T-helper 22 cell (primary cell): ENCODE measurements around the gene COX7B.
A peak's percentile ranks its signal among the peaks of the same experiment; 100 is the strongest.
"Not testable (repeated sequence)": the region's sequence is repeated elsewhere in the genome, so short reads cannot be mapped to it uniquely, and the experiment has no call there.

Experiments used
- DNase-seq: peaks from one replicate; pipeline ENCODE4 v3.0.0-alpha.2; 2020; ENCODE audit warnings: low read depth

Gene COX7B, protein sequence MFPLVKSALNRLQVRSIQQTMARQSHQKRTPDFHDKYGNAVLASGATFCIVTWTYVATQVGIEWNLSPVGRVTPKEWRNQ

DNA sequence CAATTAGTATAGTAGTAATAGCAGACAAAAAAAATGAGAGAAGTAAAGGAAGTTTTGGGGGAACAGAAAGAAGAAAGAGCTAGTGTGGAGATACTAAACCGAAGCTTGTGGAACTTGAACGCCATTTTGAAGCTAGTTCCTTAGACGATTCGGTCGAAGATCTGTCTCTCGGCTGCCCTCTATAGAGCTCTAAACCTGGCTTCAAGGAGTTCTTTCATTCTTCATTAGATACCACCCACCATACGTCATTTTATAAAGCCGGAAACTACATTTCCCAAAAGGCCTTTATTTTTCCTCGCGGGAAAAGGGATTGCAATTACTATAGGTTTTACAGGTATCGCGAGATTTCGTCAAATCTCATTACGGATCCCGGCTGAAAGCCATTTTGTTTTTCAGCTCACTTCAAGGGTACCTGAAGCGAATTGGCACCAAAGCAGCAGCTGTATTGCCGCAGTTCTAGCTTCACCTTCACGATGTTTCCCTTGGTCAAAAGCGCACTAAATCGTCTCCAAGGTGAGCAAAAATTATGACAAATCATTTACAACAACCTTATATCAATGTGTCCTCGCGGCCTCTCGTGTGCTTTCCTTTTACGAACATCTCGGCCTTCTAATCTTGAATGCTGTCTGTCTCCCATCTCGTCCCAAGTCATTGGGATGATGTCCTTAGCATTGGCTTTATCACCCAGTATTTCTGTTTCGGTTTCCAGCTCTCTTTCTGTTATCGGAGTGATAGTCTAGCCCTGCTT is at the start of gene COX7B:
COX7B (plus strand) TSS at position 388 of the 748 bp plus-strand sequence; CDS start at position 474, 86 bp downstream.
- DNase-seq, result peak; percentile 51

DNA sequence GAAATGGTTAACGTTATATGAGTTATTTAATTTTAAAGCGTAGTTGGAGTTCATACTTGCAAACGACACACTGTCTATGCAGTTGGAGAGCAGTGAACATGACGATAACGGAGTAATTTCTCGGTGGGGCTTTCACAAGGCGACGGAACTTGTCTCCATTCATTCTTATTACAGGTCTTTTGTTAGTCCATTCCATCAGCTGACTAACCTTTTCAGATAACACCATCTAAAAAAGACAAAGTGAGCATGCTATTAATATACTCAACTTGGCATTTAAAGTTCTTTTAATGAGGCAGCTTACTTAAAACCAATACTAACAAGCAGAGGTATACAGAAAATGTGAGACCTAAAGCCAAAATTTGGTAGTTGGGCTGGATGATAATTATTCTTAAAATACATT is 23.9 kb upstream of the COX7B start:
- no peak for DNase-seq

DNA sequence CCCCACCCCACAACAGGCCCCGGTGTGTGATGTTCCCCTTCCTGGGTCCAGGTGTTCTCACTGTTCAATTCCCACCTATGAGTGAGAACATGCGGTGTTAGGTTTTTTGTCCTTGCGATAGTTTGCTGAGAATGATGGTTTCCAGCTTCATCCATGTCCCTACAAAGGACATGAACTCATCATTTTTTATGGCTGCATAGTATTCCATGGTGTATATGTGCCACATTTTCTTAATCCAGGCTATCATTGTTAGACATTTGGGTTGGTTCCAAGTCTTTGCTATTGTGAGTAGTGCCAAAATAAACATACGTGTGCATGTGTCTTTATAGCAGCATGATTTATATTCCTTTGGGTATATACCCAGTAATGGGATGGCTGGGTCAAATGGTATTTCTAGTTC is 17.9 kb upstream of the COX7B start:
- not testable (repeated sequence) for DNase-seq

DNA sequence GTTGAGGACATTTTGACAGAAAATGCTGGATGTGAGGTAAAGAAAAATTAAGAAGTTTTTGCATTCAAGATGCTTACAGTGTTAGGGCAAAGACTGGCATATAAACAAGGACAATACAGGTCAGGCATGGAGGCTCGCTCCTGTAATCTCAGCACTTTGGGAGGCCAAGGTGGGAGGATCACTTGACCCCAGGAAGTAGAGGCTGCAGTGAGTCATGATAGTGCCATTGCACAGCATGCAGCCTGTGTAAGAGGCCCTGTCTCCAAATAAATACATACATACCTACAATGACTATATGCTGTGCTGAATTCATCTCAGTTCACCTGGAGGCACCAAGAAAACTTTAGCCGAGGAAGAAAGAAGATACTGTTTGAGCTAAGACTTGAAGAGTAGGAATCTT is 6.4 kb upstream of the COX7B start:
- DNase-seq, result no peak

DNA sequence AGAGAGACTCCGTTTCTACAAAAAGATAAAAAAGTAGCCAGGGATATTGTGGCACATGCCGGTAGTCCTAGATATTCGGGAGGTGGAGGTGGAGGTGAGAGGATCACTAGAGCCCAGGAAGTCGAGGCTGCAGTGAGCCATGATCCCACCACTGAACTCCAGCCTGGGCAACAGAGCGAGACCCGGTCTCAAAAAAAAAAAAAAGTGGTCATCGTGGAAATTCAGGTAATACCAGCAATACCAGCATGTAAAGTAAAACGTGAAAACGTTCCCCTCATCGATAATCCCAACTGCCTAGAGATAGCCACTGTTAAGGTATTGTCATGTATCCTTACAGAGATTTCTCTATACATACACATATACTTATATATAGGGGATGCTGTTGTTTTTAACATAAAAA is 5.6 kb upstream of the COX7B start:
- no peak for DNase-seq

DNA sequence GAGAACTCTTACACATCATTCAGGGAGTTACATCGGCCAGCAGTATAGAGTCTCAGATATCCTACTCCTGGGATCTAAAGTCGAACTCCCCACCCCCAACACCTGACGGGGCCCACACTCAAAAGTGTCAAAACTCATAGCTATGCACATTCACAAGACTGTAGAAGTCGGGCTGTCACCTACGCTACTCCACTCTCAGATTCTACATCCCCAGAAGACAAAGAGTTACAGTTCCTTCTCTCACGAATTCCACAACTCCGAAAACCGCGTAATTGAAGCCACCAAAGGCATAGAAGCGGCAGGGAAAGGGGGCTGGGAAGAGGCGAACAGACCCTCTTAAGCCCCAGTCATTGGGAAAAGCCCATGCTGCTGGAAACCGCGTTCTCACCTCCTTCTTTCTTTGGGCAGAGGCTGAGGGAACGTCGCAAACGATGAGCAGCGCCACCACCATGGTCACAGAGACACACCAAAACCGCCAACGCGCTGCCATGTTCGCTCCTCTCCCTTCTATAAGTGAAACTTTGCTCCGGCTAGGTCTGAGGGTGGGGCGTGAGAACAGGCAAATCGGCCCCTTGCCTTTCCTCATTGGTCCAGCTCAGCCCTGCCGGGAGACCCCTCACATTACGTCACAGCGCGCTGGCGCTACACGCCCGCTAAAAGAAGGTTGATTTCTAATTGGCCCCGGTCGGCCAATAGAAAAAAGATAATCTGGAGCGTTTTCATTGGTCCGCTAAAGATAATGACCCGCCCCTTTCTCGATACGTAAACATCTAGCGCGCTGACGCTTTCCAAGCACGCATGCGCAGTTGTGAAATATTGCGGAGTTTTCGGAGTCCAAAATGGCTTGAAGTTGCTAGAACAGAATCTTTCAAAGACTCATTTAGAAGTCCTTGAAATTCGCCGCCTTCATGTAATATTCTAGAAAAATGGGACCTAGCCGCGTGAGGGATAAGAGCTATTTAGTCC is 4.1 kb upstream of the COX7B start, which contains the start of gene MAGT1:
MAGT1 (minus strand) TSS at position 515 of the 966 bp plus-strand sequence; CDS start at position 490, 25 bp downstream.
- peak; percentile 88 for DNase-seq

DNA sequence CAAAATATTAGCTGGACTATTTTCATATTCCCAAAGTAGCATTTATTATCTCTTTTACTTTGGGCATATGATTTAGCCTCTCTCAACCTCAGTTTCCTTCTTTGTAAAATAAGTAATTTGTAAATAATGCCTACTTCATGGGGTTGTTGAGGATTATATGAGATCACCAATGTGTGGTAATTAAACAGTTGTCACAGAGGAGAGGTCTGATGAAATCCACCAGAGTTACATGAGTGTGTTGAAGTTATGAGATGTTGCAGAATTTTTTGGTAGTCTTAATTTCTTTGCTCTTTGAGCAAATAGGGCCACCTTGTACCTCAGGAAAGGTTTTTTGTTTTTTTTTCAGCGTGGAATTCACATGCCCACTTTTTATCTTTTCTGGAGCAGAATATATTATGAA is 1.4 kb downstream of the COX7B start:
- no peak for DNase-seq

DNA sequence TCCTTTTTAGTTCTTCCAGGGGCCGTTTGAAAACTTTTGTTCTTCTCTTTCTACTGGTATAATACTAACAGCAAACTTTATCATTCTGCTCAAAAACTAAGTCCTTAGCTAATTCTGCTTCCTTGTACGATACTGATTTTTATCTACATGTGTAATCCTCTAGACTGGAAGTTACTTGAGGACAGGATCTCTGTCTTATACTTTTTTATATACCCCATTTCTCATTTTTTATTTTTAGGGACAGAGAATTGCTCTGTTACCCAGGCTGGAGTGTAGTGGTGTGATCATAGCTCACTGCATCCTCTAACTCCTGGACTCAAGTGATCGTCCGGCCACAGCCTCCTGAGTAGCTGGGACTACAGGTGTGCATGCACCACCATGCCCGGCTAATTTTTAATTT is 2.2 kb downstream of the COX7B start:
- DNase-seq, result no peak

DNA sequence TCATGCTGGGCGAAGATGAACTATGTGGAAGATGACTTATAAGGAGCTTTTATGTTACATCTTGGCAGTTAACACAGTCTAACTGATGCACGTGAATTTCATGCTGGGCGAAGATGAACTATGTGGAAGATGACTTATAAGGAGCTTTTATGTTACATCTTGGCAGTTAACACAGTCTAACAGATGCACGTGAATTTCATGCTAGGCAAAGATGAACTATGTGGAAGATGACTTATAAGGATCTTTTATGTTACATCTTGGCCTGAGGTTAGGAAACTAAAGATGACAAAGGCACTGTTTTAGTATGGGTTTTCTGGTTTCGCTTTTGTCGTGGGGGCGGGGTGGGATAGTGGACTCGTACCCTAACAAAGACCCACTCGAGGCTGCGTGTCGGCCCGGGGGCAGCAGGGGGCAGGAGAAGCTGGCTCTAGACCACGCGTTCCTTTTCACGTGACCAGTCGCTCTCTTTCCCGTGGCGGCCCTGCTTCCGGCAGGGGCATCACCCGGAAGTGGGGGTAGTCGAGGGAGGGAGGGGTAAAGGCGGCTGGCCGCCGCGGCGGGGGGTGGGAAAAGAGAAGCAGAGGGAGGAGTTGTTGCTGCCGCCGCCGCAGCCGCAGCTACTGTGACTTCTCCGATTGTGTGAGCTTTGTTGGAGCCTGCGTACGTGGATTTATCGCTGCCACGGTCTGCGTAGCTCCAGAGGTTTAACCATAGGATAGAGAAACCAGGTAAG is 11.0 kb downstream of the COX7B start, which contains the start of gene ATP7A:
ATP7A (plus strand) TSS at position 586 of the 733 bp plus-strand sequence. CDS start 60,949 bp downstream, outside the sequence.
- DNase-seq, result peak; percentile 85

DNA sequence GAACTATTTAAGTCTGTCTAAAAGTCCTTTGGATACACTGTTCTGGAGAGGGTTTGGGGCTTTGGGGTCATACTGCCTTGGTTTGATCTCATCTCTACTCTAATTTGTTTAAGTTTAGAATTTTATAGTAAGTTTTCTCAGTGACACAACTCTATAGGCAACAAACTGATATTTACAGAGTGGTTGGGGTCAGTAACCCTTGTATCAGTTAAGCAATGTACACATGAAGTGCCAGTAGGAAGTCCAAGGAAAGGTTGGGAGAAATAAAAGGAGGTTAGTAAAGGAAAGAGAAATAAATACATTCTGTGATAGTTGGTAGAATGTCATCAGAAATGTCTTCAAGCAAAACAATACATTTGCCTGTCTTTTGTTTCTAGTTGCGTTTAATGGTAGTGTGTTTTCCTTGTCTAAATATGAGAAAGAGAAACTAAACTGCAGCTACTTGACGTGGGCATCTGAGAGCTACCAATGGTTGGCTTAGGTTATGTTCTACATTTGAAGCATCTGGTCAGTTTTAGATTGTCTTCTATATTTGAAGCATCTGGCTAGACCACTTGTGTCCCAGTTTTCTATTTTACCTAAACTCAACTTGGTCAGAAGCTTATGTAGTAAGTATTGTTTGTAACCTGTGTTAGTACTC is 18.1 kb downstream of the COX7B start:
- DNase-seq, result no peak

DNA sequence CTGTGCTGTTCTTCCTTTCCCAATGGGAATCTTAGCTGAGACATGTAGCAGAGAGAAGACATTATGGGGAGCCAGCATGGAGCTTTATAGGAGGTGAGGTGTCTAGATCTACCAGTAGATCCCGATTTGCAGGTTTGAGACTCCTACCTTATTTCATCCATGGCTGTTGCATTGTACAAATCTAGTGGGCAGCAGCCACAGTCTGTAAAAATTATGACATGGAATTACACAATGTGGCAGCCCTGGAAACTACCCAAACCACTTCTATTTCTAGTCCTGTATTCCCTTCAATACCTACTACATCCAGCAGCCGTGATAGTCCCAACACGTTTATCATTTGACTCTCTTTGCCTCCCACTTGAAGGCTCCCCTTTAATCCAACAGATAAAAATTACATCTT is 19.3 kb downstream of the COX7B start:
- no peak for DNase-seq

DNA sequence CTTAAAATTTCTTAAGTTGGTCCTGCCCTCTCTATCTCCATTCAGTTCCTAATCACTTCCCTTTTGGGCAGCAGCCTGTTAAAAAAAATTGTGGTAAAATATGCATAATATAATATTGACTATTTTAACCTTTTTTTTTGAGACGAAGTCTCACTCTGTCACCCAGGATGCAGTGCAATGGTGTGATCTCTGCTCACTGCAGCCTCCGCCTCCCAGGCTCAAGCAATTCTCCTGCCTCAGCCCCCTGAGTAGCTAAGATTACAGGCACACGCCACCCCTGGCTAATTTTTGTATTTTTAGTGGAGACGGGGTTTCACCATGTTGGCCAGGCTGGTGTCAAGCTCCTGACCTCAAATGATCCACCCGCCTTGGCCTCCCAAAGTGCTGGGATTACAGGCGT is 20.1 kb downstream of the COX7B start:
- DNase-seq, result not testable (repeated sequence)

DNA sequence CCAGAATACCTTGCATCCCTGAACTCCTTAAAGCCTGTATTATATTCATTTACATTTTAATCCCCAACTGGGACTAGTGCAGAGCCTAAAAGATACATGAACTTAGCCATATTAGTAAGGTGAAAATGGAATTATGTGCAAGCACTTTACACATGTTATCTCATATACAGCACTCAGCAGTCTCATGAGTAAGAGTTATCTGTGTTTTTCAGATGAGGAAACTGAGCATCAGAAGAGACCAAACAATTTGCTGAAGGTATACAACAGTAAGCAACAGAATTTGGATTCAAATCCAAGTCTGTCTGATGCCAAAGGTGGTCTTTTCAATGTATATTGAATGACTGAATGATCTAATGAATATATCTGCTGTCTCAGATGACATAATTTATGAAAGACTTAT is 23.5 kb downstream of the COX7B start:
- no peak for DNase-seq

DNA sequence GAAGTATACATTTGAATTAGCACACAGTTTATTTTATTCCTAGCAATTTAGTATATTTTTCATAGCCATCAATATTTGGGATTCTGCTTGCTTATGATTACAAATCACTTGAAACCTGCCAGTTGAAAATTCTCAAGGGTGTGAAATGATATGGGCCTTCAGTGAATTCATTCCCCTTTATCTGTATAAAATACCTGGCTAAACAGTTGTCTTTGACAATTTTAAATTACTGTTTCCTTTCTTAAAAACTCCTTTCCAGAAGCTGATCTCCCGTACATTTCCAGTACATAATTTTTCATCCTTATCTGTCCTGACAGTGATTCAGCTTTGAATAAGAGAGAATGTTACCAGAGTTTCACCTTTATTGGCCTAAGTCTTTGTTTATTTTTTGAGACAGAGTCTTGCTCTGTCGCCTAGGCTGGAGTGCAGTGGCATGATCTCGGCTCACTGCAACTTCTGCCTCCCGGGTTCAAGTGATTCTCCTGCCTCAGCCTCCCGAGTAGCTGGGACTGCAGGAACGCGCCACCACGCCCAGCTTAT is 25.1 kb downstream of the COX7B start:
- no peak for DNase-seq

DNA sequence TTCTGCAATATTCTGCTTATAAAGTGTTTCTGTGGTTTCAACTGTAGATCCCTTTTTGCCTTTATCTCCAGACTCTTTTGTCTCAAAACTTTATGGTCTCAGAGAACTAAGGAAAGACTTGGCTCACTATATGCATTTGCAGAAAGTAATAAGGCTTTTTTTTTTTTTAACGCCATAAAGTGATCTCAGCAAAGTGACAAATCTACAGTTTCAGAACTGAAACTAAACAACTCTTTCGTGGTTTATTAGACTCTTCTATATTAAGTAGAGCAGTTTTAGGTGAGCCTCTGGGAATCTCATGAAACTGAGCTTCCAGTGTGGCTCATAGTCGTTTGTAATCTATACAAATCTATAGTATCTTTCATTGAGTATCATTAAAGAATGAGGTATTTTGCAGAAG is 26.5 kb downstream of the COX7B start:
- DNase-seq, result no peak

DNA sequence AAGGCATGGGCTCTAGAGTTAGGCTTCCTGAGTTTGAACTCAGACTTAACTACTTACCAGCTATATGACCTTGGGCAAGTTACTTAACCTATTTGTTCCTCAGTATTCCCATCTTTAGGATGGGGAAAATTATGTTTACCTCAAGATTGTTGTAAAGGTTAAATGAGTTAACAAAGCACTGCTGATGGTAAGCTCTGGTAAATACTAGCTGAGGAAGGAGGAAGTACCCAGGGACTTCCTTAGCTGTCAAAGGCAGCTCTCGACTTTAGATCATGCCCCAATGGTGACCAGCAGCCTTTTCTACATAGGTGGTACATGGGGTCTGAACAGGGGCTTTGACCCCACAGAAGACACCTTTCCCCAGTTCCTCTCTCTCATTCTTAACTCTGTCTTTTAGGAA is 31.3 kb downstream of the COX7B start:
- no peak for DNase-seq

DNA sequence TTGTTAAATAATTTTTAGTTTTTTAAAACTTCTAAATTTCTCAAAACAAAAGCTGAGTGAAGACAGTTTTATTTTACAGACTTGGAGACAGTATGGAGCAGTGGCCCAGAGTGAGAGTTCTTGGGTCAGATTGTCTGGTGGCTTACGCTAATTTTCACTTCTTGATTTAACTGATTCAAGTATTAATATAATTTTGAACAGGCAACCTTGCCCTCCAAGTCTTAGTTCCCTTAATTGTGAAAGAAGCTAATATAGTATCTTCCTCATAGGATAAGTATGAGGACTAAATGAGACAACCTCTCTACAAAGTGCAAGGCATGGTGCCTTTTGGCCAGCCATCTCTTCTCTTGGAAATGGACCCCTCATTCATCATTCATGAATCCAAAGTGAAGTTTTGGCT is 36.6 kb downstream of the COX7B start:
- DNase-seq, result no peak

DNA sequence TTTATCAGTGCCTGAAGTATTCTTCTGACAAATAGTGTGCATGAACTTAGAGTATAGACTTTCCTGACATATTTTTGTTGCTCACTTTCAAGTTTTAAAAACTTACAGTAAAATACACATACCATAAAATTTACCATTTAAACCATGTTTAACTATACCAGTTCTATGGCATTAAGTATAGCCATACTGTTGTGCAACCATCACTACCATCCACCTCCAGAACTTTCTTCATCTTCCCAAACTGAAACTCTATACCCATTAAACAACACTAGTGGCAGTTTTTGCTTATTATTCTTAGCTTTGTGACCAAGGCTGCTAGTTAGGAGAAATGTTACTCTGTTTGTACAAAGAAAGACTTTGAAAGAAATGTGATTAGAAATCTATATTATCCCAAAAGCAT is 37.0 kb downstream of the COX7B start:
- DNase-seq, result no peak

DNA sequence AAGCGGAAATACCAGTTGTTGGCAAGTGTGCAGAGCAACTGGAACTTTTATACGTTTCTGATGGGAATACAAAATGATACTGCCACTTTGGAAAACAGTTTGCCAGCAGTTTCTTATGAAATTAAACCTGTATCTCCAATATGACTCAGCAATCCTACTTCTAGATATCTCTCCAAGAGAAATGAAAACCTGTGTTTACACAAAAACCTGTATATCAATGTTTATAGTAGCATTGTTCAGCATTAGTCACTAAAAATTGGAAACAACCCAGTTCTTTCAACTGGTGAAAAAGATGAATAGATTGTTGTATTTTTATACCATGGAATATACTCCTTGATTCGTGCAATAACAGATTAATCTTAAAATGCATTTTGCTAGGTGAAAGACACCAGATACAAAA is 38.0 kb downstream of the COX7B start:
- no peak for DNase-seq

DNA sequence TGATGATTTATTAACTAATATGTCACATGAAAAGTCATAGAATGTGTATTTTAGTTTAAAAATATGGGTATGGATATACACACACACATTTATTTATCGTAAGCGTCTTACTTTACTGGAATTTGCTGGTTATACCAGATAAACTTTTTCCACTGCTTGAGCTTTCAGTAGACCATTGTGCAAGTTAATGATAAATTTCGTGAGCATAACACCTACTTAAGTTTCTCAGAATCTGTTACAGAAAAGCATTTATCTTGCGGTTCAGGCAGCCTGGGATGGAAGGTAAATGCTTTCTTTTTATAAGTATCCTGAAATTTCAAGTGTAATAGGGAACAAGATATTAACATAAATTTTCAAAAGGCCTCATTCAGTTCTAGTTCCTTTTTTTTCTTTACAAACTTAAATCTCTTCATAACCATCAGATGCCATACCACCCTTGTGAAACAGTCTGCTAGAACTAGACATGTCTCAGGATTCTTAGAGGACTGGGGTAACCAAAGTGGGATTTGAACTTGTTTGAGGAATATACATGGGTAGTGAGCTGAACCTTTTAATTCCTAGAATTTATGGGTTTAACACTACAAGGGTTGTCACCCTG is 38.9 kb downstream of the COX7B start:
- no peak for DNase-seq

DNA sequence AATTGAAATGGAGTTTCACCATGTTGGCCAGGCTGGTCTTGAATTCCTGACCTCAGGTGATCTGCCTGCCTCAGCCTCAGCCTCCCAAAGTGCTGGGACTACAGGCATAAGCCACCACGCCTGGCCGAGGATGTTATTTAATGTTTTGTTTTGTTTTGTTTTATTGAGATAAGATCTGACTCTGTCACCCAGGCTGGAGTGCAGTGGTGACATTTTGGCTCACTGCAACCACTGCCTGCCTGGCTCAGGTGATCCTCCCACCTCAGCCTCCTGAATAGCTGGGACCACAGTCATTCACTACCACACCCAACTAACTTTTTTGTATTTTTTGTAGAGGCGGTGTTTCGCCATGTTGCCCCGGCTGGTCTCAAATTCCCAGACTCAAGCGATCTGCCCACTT is 45.8 kb downstream of the COX7B start:
- DNase-seq, result not testable (repeated sequence)
